HG02588 (cell line): Measurements from ENCODE around the gene TCAF1.
A peak's percentile ranks its signal among the peaks of the same experiment; 100 is the strongest.
"Not testable (repeated sequence)": the region's sequence is repeated elsewhere in the genome, so short reads cannot be mapped to it uniquely, and the experiment has no call there.

Source experiments
- ATAC-seq: cut with Tn5 transposase; IDR thresholded peaks from one replicate; pipeline ENCODE4 v1.9.1; 2021; ENCODE audit warnings: mild to moderate bottlenecking, moderate library complexity; ENCODE audit not compliant: unreplicated experiment

Gene TCAF1

DNA sequence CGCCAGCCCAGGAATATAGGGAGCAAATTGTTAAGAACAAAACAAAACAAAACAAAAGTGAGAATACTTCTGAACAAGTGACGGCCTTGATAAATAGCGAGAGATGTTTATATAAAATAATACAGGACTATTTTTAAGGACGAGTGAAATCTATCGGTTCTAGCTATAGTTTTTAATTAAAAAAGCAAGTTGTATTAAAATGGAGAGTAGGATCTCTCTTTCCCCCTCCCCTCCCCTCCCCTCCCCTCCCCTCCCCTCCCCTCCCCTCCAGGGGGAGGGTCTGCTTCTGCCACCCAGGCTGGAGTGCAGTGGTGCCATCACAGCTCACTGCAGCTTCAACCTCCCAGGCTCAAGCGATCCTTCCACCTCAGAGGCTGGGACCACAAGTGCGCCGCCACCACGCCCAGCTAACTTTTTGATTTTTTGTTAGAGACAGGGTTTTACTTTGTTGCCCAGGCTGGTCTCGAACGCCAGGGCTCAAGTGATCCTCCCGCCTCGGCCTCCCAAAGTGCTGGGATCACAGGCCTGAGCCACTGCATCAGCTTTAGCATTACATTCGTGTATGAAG is 440 bp upstream of the TCAF1 start:
- ATAC-seq = no peak

DNA sequence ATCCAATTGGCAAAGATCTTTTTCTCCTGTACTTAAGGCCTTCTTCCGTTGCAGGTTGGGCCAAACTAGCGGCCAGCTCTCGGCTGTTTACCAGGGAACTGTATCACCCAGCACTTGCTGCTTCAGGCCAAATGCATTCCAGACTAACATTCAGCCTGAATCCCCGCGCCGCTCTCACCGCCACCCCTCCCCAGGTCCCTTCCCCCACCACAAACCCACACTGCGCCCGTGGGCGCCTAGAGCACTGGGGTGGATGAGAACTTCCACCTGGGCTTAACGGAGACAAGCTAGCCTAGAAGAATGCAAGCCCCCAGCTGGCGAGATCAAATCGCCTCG is 676 bp downstream of the TCAF1 start:
- peak; percentile 31 for ATAC-seq

DNA sequence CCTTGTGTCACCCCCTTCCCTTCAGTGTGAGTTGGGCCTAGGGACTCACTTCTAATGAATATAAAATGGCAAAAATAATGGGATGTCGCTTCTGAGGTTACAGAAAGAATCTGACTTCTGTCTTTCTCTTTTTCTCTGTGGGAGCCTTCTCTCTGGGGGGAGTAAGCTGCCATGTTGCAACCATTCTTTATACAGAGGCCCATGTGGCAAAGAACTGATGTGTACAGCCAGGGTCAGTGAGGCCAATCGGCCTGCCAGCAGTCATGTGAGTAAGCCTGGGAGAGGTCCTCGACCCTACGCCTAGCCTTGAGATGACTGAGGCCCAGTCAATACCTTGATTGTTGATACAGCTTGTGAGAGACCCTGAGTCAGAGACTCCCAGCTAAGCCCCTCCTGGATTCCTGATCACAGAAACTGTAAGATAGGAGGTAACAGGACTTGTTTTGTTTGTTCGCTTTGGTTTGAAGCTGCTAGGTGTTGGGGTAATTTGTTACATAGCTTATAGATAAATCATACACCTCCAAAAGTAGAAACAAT is 1.7 kb downstream of the TCAF1 start:
- no peak for ATAC-seq

DNA sequence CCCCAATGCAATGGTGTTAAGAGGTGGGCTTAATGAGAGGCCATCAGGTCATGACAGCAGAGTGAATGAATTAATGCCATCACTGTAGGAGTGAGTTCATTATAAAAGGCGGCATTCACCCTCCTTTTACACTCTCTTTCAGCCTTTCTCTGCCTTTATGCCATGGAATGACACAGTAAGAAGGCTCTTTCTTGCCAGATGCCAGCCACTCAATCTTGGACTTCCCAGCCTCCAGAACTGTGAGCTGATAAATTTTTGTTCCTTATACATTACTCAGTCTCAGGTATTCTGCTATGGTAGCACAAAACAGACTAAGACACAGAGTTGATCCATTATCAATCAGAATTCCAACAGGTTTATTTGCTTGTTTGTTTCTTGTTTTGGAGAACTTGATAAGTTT is 3.2 kb downstream of the TCAF1 start:
- no peak for ATAC-seq

DNA sequence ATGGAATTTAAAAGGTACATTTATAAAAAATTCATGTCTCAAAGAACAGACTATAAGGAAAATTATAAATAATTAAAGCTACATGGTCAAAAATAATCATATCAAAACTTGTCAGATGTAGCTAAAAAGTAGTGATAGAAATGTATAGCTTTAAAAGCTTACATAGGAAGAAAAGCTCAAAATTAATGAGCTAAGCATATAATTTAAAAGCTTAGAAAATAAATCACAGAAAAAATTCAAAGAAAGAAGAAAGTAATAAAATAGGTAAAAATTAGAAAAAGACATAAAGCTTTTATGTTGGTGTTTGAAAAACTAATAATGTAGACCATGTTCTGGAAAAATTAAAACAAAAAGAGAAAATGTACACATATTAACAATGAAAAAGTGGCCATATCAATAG is 5.3 kb downstream of the TCAF1 start:
- no peak for ATAC-seq

DNA sequence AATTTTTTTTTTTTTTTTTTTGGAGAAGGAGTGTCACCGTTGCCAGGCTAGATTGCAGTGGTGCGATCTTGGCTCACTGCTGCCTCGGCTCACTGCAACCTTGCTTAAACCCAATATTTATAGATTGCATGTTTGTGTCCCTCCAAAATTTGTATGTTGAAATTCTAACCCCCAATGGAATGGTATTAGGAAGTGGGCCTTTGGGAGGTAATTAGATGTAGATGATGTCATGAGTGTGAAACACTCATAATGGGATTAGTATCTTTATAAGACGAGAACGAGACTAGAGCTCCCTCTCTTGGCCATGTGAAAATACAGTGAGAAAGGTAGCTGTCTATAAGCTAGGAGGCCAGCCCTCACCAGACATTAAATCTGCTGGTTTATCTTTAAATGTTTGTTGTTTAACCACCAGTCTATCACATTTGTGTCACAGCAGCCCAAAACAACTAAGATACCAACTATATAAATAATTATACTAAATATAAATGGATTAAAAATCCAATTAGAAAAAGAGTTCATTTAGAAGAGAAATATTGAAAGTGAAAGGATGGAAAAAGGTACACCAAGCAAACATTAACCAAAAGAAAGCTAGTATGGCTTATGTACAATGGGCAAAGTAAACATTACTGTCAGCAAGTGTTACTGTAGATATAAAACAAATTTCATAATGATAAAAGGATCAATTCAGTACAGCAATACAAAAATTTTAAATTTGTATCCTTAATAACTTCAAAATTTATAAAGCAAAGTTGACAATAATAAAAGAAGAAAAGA is 9.3 kb downstream of the TCAF1 start:
- peak; percentile 99 for ATAC-seq

DNA sequence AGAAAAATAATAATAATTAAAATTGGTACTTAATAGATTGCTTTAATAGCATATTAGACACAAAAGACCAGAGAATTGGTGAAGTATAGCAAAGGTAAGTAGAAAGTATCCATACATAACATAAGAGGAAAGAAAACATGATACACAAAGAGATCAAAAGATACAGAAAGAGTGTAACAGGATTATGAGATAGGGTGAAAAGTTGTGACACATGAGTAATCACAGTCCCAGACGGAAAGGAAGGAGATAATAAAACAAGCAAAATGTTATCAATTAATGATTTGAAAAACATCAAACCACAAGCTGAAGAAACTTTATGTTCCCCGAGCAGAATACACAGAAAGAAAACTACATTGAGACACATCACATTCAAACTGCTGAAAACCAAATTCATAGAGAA is 10.5 kb downstream of the TCAF1 start:
- no peak for ATAC-seq

DNA sequence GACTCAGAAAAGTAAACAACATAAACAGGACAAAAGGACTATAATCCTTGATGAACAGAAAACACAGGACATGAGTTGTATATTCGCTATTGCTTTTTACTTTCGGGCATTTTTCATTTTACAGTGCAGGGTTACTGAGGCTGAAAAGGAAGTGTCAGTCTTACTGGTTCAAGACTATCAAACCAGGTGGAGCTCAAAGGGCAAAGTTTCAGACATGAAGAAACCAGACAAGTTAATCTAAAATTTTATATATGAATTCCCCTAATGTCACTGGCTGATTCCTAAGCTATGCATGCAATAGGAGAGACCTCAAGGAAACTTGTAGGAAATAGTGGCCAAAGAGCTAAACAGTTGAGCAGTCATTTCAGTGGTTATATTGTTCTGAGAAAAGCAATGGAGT is 11.4 kb downstream of the TCAF1 start:
- ATAC-seq = no peak

DNA sequence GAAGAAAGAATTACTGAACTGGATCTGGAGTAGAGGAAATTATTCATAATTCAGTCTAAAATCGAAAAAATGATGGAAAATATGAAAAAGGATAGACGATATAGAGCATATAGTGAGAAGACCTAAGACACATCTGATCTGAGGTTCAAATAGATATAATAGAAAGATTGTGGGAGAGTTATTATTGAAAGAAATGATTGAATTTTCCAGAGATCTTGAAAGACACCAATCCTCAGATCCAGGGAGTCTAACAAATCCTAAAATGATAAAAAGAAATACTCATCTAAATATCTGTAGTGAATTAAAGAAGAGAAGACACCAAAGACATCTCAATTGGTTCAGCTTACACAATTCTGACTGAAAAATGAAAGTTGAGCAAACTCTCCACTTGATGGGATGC is 12.9 kb downstream of the TCAF1 start:
- ATAC-seq = no peak

DNA sequence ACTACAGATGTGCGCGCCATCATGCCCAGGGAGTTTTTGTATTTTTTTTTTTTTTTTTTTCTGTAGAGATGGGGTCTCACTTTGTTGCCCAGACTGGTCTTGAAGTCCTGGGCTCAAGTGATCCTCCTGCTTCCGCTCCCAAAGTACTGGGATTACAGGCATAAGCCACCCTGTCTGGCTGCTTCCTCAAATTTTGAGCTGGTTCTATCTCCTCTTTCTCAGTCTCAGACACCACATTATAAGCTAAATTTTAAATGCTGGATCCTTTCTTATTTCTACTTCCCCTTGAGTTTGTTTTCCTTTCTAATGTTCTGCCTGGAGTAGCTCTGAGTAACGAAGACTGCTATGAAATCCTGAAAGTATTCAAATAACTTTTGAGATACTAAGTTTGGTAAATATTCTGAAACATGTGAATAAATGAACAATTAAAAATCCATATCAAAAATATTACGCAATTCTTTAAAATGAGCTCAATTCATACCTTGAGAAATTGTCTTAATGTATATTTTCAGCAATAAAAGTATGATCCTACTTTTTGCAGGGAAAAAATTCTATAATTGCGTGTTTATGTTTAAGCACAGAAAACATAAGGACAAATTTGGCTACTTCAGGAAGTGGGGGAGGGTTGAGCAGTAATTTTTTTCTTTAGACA is 15.0 kb downstream of the TCAF1 start:
- ATAC-seq = no peak

DNA sequence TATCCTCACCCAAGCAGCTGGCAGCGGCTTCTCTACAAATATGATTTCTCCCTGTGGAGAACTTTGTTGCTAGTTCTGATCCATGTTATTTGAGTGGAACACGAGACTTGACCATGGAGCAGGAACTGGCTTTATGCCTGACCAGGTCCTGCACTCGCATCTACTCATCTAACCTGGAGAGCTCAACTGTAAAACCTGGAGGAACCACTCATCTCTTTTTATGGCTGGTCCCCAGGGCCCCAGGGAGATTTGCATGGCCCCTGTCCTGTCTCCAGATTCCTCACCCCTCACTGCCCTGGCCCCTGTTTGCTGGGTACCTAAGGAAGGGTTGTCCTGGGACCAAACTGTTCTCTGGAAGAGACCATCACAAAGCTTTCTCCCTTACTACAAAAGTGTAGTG is 16.0 kb downstream of the TCAF1 start:
- no peak for ATAC-seq

DNA sequence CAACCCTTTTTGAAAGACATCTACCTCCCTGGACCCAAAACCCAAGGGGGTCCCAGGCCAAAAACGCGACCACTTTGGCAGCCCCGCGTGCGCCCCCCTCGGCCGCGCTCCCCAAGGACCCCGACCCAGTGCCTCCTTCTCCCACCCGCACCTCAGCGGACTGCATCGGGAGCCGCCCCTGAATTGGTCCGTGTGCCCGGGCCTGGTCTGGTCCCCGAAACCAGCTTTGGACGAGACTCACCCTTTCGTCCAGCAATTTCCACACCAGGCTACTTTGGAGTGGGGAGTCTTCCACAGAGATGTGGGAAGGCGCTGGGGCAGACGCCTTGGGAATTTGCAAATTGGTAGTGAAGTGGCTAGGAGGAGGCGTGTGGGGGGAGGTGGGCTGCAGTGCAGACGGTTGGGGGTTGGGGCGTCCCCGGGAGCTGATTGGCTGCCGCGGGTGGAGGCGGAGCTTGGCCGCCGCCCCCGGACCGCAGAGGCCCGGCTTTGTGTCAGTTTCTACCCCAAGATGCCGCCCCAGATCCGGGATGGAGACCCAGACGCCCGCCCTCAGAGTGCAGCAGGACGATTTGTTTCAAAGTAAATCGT is 16.9 kb downstream of the TCAF1 start:
- ATAC-seq = peak; percentile 92

DNA sequence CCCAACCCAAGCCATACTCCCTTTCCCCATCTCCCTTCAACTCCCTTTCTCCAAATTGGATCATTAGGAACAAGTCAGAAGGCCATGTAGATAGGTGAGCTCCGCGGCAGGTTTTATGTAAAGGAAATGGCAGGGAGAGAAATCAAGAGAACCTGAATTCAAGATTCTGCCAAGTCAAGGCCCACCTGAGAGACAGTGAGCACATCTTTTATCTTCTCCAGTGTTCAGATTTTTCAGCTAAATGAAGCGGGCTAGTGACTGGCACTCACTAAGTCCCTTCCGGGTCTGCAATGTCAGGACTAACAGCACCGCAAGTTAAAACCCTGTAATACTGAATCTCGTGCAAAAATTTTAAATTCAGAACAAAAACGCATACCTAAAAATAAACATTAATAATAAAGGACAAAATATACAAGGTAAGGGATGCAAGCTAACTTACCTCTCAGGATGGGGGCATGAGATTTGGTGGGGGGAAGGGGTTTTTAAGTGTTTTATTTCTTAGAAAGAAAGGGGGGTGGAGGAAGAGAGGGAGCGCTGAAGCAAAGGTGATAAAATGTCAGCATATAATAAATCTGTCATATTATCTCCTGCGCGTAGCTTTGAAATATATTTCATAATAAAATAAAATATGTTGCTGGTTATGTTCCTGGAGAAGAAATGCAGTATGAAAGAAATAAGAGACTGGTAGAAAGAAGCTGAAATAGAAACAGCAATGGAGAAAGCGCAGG is 17.6 kb downstream of the TCAF1 start:
- ATAC-seq = no peak

DNA sequence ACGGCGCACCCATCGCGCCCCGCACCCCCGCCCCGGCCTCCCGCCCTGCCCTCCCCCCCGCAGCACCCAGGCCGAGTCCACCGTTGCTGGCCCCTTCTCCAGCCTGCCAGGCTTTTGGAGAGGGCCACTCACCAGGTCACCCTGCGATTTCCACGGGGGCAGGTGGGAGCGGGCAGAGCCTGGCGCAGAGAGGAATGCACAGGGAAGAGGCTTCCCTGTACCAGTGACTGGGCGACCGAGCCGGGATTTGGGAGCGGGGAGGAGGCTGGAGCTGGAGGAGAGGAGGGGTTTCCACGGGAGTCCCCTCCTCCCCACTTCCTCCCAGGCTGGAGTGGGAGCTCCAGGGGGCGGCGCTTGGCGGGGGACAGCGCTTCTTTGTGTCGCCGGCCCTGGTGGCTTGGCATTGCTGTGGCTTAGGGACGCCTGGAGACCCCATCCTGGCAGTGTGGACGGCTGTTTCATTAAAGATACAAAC is 19.3 kb downstream of the TCAF1 start:
- no peak for ATAC-seq

DNA sequence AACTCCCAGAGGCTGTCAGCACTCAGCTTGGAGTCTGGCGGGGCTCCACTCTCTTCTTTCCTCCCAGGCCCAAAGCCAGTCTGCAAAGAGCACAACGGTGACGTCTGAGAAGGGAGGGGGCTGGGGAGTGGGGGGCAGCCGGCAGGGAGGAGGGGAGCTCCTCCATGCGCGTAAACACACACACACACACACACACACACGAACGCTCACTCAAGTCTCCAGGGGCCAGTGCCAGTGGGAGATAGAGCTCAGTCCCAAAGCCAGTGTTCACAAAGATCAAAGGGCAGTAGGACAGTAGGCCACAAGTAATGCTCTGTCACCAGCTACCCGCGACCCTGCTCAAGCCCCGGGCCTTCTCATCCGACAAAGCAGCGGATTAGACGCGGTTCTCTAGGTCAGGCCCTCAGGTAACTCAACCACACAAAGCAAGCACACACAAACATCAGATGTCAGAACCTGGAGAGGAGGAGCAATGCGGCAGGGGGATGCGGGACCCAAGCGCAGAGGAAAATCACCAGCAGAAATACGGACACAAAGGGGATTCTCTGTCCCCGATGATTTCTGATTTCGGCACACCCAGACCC is 19.9 kb downstream of the TCAF1 start:
- no peak for ATAC-seq

DNA sequence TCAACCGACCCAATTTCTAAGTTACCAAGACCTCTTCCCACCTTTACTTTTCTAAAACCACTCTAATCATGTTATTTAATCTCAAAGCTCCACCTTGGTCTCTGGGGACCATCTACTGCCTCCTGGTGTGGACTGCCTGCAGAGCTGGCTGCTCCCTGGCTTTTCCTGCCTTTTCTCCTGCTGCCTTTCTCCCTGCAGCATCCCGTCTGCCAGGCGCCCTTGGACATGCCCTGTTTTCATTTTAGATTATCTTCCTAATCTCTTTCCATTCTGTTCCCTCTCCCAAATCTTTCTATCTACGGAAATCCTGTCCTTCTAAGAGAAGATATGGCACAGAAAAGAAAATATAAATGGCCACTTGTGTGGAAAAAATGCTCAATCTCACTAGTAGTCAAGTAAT is 23.1 kb downstream of the TCAF1 start:
- no peak for ATAC-seq

DNA sequence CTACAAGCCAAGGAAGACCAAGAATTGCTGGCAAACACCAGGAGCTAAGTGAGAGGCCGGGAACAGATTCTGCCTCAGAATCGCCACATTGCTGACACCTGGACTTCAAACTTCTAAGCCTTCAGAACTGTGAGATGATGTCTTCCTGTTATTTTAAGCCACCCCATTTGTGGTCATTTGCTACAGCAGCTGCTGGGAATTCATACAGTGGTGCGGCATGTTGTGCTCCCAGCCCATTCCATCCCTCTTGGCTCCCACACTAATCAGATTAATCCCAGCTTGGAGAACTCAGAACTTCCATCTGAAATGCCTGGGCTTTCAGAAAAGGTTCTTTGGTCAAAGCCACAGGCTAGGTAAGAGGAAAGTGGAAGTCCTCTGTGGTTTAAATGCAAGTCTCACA is 24.9 kb downstream of the TCAF1 start:
- no peak for ATAC-seq

DNA sequence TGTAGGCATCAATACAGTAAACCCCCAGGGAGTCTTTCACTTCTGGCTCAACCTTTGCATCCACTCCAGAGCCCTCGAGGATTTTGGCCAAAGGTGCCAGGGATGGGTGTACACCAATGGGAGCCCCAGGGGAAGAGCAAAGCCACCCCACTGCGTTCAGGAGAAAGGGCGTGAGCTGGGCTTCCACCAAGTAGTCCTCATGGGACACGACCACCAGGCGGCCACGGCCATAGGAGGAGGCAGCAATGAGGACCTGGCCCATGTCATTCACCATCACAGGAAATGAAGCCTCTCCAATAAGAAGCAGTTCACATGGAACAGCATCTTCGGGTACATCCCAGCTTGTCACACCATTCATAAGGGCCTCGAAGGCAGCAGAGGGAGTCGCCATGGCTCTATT is 25.8 kb downstream of the TCAF1 start:
- no peak for ATAC-seq

DNA sequence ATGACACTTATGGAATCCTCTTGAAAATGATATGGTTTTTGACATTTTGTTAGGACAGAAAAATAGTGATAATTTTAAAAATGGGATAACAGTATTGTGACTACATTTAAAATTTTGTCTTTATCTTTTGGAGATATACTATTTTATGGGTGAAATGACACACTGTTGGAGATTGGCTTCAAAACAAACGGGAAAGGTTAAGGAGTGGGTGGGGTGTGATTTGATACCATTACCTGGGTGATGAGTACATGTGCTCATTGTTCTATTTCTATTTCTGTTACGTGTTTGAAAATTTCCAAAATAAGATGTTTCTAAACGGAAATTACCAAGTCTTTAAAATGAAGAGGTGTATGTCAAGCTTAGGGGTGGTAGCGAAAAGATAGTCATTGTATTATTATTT is 28.7 kb downstream of the TCAF1 start:
- ATAC-seq = not testable (repeated sequence)

DNA sequence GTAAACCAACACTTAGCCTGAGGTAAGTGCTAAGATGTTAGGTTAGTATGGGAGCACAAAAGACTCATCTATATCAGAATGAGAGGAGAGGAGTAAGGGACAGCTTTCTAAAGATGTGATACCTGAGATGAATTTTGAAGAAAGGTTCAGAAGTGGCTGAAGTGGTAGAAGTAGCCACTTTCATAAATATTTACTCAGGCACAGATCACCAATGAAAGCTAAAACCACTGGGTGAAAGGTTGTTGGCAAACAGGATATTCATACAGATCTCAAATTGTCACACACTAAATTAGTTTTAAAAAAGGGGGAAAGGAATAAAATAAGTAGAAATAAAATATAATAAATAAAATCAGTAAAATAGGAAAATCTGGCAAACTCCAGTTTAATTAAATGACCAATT is 30.4 kb downstream of the TCAF1 start:
- not testable (repeated sequence) for ATAC-seq

DNA sequence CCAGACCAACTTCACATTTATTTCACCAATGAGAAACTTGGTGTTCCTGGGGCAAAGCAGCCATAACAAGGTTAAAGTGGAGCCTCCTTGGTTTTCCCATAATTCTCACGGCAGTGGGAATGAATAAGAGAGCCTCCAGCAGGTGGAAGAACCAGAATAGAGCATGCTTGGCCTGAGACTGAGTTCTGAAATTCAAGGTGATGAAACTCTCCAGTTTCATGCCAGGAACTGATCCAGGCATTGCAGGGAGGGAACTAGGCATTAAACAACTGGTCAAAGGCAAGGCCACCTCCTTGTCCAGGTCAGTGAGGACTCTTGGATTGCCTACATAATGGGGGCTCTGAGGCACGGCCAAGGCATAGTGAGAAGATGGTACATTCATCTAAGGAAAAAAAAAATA is 44.0 kb downstream of the TCAF1 start:
- ATAC-seq = not testable (repeated sequence)
